ENCODE results near the gene PANX1. TPM values are rescaled to one million over a fixed set of nuclear protein-coding genes. Genes with fewer than 3 reads are reported as not detected.

The PANX1 gene
- polyA plus RNA-seq, 1 donor (not counting 4 experiments of a cell fraction or from before 2014, with no cell fraction given): 58.5 TPM

DNA sequence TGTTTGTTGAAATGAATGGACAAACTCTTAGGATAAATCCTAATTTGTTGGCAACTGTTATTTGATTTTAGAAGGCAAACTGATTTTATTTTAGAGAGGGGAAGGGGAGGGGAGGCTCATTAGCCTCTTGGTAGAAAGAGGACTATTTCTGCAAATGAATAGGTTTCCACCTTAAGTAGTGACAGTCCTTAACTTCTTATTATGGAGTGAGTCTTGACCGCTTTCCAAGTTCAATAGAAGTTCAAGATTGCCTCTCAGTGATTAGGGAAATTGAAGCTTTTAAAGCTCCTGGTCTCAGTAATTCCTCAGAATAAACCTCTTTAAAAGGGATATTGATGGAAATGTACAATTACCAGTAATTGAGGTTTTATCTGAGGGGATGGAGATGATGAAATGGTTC lies 55.7 kb downstream of the PANX1 start:
- dilution Hi-C loops (cut with MboI; ENCODE audit: extremely low pct_ligation_motif_present, low sequenced_read_pairs): no loop called here
- Histone ChIP-seq H3K4me3 (ENCODE audit: control insufficient read depth in 2 of 3, extremely low read depth in 1 of 3, insufficient read depth in 2 of 3, low read depth in 1 of 3, low read length in 3 of 3) (no peak overlapping the region), H2AFZ (ENCODE audit: control insufficient read depth, low read length) (no peak overlapping the region), H3K4me2 (ENCODE audit: control insufficient read depth, extremely low read depth, insufficient read depth, low read depth, low read length) (no peak overlapping the region), H3K9me3 (ENCODE audit: control insufficient read depth, low read depth, low read length) (no peaks in the 10 kb centered on the region), H4K20me1 (ENCODE audit: control insufficient read depth, extremely low read depth, insufficient read depth, low read length) (no peaks in the 10 kb centered on the region), H3K79me2 (ENCODE audit: control insufficient read depth, insufficient read depth, low read length) (no peaks in the 10 kb centered on the region), H3K36me3 (ENCODE audit: control insufficient read depth in 2 of 2, extremely low read depth in 1 of 2, insufficient read depth in 2 of 2, low read length in 2 of 2) (peaks cover 19 to 24% of the 10 kb centered on the region in 2 experiments), H3K4me1 (ENCODE audit: control insufficient read depth, extremely low read depth, insufficient read depth, low read length) (no peaks in the 10 kb centered on the region), H3K27me3 (ENCODE audit: control insufficient read depth, extremely low read depth, insufficient read depth, low read length) (no peaks in the 10 kb centered on the region), H3K27ac (ENCODE audit: control insufficient read depth, insufficient read depth, low read length) (no peak overlapping the region), H3K9ac (ENCODE audit: control insufficient read depth, extremely low read depth, insufficient read depth, low read length) (no peak overlapping the region), H3K9me1 (ENCODE audit: control insufficient read depth, extremely low read depth, insufficient read depth, low read length) (no peaks in the 10 kb centered on the region)
- TF ChIP-seq EZH2 (IDR thresholded peaks at IDR 0.05; ENCODE audit: low read length): no peak
- TF ChIP-seq, protein P1, sequence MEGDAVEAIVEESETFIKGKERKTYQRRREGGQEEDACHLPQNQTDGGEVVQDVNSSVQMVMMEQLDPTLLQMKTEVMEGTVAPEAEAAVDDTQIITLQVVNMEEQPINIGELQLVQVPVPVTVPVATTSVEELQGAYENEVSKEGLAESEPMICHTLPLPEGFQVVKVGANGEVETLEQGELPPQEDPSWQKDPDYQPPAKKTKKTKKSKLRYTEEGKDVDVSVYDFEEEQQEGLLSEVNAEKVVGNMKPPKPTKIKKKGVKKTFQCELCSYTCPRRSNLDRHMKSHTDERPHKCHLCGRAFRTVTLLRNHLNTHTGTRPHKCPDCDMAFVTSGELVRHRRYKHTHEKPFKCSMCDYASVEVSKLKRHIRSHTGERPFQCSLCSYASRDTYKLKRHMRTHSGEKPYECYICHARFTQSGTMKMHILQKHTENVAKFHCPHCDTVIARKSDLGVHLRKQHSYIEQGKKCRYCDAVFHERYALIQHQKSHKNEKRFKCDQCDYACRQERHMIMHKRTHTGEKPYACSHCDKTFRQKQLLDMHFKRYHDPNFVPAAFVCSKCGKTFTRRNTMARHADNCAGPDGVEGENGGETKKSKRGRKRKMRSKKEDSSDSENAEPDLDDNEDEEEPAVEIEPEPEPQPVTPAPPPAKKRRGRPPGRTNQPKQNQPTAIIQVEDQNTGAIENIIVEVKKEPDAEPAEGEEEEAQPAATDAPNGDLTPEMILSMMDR (optimal IDR thresholded peaks at IDR 0.05 in 1 of 3, IDR thresholded peaks at IDR 0.05 in 1 of 3, conservative IDR thresholded peaks at IDR 0.05 in 1 of 3; ENCODE audit: extremely low read depth in 1 of 3, insufficient read depth in 2 of 3, low read length in 3 of 3): no peak
- no peak for FAIRE-seq
- no peak for DNase-seq (ENCODE audit: low read depth, low spot score)

DNA sequence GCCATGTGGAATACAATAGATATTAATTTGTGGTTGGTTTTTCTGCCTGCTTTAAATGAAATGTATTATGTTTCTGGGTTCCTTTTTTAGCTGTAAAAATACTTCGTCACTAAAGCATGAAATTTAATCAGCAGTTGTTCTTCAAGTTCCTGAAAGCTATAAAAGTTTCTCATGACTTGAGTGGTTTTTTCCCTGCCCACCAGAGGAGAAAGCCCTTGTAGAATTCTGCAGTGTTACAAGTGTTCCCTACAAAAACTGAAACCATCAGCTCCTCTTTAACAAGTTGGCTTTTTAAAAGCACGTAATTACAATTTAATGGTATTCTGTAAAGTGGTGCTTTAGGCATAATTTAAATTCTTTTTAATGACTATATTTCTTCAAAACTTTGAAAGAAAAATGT lies 56.2 kb downstream of the PANX1 start:
- dilution Hi-C loops (cut with MboI; ENCODE audit: extremely low pct_ligation_motif_present, low sequenced_read_pairs): no loop called here

More for the DNA sequence above, 56.2 kb downstream of the PANX1 start:
- no peak for FAIRE-seq
- Histone ChIP-seq H3K27ac (ENCODE audit: control insufficient read depth, insufficient read depth, low read length) (no peak overlapping the region), H3K9me1 (ENCODE audit: control insufficient read depth, extremely low read depth, insufficient read depth, low read length) (no peaks in the 10 kb centered on the region), H3K4me3 (ENCODE audit: control insufficient read depth in 2 of 3, extremely low read depth in 1 of 3, insufficient read depth in 2 of 3, low read depth in 1 of 3, low read length in 3 of 3) (no peak overlapping the region), H2AFZ (ENCODE audit: control insufficient read depth, low read length) (no peak overlapping the region), H3K27me3 (ENCODE audit: control insufficient read depth, extremely low read depth, insufficient read depth, low read length) (no peaks in the 10 kb centered on the region), H4K20me1 (ENCODE audit: control insufficient read depth, extremely low read depth, insufficient read depth, low read length) (no peaks in the 10 kb centered on the region), H3K9ac (ENCODE audit: control insufficient read depth, extremely low read depth, insufficient read depth, low read length) (no peak overlapping the region), H3K4me2 (ENCODE audit: control insufficient read depth, extremely low read depth, insufficient read depth, low read depth, low read length) (no peak overlapping the region), H3K36me3 (ENCODE audit: control insufficient read depth in 2 of 2, extremely low read depth in 1 of 2, insufficient read depth in 2 of 2, low read length in 2 of 2) (peaks cover 15 to 21% of the 10 kb centered on the region in 2 experiments), H3K9me3 (ENCODE audit: control insufficient read depth, low read depth, low read length) (no peaks in the 10 kb centered on the region), H3K79me2 (ENCODE audit: control insufficient read depth, insufficient read depth, low read length) (no peaks in the 10 kb centered on the region), H3K4me1 (ENCODE audit: control insufficient read depth, extremely low read depth, insufficient read depth, low read length) (no peaks in the 10 kb centered on the region)
- no peak for DNase-seq (ENCODE audit: low read depth, low spot score)
- TF ChIP-seq, protein P1 (optimal IDR thresholded peaks at IDR 0.05 in 1 of 3, IDR thresholded peaks at IDR 0.05 in 1 of 3, conservative IDR thresholded peaks at IDR 0.05 in 1 of 3; ENCODE audit: extremely low read depth in 1 of 3, insufficient read depth in 2 of 3, low read length in 3 of 3): no peak
- no peak for TF ChIP-seq EZH2 (IDR thresholded peaks at IDR 0.05; ENCODE audit: low read length)

Measured in keratinocyte (primary cell).